OCI-LY1 (cell line): ENCODE data around the gene PDK2.

ENCODE experiments used
- EZH2 ChIP-seq: fragments of 200-600 bp; sonication (generic), shearing (Covaris generic); IDR thresholded peaks from 2 replicates; pipeline ENCODE4 v1.8.0; 2017; ENCODE audit warnings: borderline replicate concordance, mixed run types, mild to moderate bottlenecking, antibody characterized with exemption, low read length, moderate library complexity, mixed read lengths
- TF ChIP-seq, protein P1 (sequence below): fragments of 200-600 bp; sonication (generic), shearing (Covaris generic); IDR thresholded peaks from 2 replicates; pipeline ENCODE4 v1.5.1; 2017; ENCODE audit warnings: mild to moderate bottlenecking, antibody characterized with exemption, low read length, moderate library complexity, mixed read lengths

DNA sequence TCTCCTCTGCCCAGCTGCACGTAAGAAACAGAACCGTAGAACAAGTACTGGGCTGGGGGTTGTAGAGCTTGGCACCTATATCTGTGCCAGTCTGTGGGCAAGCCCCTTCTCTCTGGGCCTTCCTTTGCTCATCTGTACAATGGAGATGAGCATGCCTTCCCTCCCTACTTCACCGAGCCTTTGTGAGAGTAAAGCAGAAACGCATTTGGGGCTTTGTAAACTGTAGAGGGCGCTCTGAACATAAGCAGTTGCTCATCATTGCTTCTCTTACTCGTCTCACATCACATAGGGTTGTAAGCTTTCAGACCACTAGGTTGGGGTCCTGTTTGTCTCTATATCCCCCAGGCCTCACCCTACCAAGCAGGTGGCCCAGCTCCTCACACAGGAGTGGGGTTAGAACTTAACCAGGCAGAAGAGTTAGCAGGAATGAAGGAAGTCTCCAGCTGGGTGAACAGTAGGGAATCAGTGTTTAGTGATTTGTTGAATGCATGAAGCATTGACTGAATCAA is 19.8 kb downstream of the PDK2 start:
- TF ChIP-seq, protein P1, sequence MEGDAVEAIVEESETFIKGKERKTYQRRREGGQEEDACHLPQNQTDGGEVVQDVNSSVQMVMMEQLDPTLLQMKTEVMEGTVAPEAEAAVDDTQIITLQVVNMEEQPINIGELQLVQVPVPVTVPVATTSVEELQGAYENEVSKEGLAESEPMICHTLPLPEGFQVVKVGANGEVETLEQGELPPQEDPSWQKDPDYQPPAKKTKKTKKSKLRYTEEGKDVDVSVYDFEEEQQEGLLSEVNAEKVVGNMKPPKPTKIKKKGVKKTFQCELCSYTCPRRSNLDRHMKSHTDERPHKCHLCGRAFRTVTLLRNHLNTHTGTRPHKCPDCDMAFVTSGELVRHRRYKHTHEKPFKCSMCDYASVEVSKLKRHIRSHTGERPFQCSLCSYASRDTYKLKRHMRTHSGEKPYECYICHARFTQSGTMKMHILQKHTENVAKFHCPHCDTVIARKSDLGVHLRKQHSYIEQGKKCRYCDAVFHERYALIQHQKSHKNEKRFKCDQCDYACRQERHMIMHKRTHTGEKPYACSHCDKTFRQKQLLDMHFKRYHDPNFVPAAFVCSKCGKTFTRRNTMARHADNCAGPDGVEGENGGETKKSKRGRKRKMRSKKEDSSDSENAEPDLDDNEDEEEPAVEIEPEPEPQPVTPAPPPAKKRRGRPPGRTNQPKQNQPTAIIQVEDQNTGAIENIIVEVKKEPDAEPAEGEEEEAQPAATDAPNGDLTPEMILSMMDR: peak; percentile 84
- no peak for TF ChIP-seq EZH2
